ENCODE results near the gene EXOC6.

The EXOC6 gene, protein sequence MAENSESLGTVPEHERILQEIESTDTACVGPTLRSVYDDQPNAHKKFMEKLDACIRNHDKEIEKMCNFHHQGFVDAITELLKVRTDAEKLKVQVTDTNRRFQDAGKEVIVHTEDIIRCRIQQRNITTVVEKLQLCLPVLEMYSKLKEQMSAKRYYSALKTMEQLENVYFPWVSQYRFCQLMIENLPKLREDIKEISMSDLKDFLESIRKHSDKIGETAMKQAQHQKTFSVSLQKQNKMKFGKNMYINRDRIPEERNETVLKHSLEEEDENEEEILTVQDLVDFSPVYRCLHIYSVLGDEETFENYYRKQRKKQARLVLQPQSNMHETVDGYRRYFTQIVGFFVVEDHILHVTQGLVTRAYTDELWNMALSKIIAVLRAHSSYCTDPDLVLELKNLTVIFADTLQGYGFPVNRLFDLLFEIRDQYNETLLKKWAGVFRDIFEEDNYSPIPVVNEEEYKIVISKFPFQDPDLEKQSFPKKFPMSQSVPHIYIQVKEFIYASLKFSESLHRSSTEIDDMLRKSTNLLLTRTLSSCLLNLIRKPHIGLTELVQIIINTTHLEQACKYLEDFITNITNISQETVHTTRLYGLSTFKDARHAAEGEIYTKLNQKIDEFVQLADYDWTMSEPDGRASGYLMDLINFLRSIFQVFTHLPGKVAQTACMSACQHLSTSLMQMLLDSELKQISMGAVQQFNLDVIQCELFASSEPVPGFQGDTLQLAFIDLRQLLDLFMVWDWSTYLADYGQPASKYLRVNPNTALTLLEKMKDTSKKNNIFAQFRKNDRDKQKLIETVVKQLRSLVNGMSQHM

DNA sequence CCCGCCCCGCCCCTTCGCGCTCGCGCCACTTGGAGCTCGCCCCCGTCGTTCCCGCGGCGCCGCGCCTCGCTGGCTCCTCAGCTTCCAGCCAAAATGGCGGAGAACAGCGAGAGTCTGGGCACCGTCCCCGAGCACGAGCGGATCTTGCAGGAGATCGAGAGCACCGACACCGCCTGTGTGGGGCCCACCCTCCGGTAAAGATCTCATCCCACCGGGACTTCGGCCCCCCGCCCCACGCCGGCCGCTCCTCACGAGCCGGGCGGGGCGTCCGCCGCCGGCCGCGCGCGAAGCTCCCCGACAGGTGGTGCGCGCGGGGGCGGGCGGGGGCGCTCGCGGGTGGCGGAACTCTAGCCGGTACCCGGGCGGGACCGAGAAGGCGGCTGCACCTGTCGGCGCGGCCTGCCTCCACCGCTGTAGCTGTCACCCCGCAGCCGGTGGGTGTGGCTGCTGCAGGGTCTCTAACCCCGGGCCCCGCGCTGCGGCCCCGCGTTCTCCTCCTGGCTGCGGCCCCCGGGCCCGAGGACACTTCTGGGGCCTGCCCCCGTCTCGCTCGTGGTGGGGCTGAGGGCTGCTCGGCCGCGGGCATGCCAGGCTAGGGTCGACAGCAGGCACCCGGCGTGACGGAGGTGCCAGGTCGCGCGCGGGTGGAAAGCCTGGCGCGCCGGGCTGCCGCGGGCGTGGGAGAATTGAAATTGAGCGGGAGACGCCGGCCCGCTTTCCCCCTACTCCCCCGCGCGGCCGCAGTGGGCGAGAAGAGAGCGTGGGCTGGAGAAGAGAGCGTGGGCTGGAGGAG, at the start of gene EXOC6:
EXOC6 (plus strand) TSS at position 80 of the 793 bp plus-strand sequence; CDS start at position 94, 14 bp downstream.
- no peak for FAIRE-seq
- TF ChIP-seq, protein P1, sequence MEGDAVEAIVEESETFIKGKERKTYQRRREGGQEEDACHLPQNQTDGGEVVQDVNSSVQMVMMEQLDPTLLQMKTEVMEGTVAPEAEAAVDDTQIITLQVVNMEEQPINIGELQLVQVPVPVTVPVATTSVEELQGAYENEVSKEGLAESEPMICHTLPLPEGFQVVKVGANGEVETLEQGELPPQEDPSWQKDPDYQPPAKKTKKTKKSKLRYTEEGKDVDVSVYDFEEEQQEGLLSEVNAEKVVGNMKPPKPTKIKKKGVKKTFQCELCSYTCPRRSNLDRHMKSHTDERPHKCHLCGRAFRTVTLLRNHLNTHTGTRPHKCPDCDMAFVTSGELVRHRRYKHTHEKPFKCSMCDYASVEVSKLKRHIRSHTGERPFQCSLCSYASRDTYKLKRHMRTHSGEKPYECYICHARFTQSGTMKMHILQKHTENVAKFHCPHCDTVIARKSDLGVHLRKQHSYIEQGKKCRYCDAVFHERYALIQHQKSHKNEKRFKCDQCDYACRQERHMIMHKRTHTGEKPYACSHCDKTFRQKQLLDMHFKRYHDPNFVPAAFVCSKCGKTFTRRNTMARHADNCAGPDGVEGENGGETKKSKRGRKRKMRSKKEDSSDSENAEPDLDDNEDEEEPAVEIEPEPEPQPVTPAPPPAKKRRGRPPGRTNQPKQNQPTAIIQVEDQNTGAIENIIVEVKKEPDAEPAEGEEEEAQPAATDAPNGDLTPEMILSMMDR (IDR thresholded peaks at IDR 0.05; ENCODE audit: insufficient read depth, missing control alignments) = no peak
- DNase-seq (ENCODE audit: insufficient read length, low spot score) = peak; percentile 43

DNA sequence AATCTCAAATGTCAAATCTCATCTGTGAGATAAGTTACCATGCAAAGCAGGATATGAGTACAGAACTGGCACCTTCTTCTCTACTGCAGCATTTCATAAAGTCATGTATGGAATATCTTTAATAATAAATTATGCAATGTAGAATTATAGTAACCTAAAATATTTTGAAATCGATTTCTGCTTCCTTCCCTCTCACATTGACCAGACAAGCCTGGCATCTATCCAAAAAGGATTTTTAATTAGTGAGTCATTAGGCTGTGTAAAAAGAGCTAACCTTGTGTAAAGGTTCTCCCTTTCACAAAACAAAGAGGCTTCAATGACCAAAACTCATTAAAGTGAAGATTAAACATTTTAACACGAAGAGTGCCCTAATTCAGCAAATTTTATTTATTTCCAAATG, 48.8 kb upstream of the EXOC6 start:
- TF ChIP-seq, protein P1 (IDR thresholded peaks at IDR 0.05; ENCODE audit: insufficient read depth, missing control alignments) = no peak
- FAIRE-seq (no peak), DNase-seq (ENCODE audit: insufficient read length, low spot score) (no peak)

DNA sequence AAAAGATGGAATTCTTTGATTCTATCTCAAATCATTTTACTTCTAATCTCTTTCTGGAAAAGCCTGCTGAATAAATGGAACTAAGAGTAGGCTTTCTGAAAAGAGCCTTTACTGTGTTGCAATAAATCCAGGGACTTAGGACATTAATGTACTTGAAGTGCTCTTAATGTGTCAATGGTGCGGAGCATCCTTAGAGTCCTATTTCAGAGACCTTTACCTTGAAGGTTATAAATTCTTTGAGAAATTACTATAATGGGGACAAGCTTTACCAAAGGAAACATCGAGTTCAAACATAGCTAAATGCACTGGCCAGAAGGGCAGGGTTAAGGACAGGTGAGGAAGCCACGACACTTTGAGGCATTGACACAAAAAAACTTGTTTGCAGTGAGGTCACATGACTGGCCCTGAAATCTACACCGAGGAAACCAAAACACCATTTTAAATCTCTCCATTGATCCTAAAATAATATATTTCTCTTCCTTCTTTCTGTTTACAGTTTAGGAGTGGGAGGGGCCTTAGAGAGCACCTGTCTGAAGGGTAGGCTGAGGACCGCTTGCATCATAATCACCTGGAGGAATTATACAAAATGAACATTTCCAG, 48.1 kb upstream of the EXOC6 start:
- DNase-seq (ENCODE audit: insufficient read length, low spot score) (no peak), FAIRE-seq (no peak)
- TF ChIP-seq, protein P1 (IDR thresholded peaks at IDR 0.05; ENCODE audit: insufficient read depth, missing control alignments) = no peak

DNA sequence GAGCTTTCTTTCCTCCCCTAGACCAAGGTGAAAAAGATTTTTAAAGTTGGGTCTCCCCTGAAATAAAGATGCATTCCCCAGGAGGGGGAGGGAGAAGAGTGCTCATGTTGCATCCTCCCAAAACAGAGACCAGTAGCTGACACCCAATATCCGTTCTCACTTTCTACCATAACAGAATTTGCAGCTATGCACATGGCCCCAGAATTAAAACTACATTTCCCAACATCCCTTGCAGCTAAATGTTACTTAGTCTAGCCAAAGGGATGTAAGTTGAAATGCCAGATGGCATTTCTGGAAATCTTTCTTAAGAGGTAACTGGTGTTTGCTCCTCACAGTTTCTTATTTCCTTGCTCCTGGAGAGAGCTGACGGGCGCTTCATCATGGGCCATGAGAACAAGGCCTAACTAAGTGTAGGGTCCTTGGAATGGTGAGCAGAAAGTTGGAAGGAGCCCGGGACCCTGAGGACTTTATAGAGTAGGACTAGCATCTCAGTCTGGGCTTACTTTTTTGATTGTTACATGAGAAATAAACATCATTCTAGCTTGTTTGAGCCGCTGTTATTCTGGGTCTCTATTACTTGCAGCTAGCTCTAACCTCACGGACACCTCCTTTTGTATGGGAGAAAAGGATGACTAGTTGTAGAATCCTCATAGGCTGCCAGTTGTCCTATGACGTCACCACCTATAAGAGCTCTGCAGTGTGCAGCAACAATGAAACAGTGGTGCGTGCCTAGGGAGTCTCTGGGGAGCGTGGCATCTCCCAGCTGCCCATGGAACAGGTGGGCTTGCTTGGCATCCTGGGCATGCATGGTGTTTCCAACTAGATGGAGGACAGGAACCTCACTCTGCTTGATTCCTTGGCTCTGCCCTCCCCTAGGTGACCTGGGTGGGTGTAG, 46.1 kb upstream of the EXOC6 start:
- DNase-seq (ENCODE audit: insufficient read length, low spot score) (no peak), FAIRE-seq (no peak)
- TF ChIP-seq, protein P1 (IDR thresholded peaks at IDR 0.05; ENCODE audit: insufficient read depth, missing control alignments) = no peak

DNA sequence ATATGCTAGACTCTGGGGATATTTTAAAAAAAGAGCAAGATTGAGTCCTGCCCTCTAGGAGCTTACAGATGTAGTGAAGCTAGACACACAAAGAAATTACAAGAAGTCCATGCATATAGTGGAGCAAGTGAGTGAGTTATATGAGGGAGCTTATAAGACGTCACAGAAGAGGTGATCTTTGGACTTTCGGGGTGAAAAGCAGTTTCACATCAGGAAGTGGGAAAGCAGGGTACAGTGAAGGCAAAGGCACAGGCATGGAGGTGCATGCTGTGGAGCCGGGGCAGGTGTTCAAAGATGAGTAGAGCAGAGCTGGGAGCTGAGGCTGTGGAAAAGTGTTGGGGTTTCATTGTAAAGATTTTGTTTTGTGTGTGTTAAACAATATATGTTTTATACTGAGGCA, 38.5 kb upstream of the EXOC6 start:
- no peak for FAIRE-seq
- no peak for DNase-seq (ENCODE audit: insufficient read length, low spot score)
- TF ChIP-seq, protein P1 (IDR thresholded peaks at IDR 0.05; ENCODE audit: insufficient read depth, missing control alignments) = no peak
